Dendritic cell treated with granulocyte-macrophage colony-stimulating factor and Interleukin-4, amounts not matched to agents 40 ng/mL and 50 ng/mL, for 4 days (primary cell): ENCODE data around the gene KIRREL2.
"Not testable (repeated sequence)": the region's sequence is repeated elsewhere in the genome, so short reads cannot be mapped to it uniquely, and the experiment has no call there.

Experiments used
- H3K27ac Mint-ChIP-seq: one replicate; pipeline ENCODE4 v1.8.0; 2022; ENCODE audit warnings: mild to moderate bottlenecking, mixed read lengths
- H3K27me3 Mint-ChIP-seq: one replicate; pipeline ENCODE4 v1.8.0; 2022; ENCODE audit warnings: mild to moderate bottlenecking, mixed read lengths
- H3K36me3 Mint-ChIP-seq: one replicate; pipeline ENCODE4 v1.8.0; 2022; ENCODE audit warnings: low read depth, mixed read lengths
- H3K4me1 Mint-ChIP-seq: one replicate; pipeline ENCODE4 v1.8.0; 2022; ENCODE audit warnings: low read depth, mixed read lengths
- H3K4me3 Mint-ChIP-seq: one replicate; pipeline ENCODE4 v1.8.0; 2022; ENCODE audit warnings: mild to moderate bottlenecking, moderate library complexity, mixed read lengths
- H3K9me3 Mint-ChIP-seq: one replicate; pipeline ENCODE4 v1.8.0; 2022; ENCODE audit warnings: mixed read lengths
- intact Hi-C: fragments of 100-400 bp; cut with micrococcal nuclease; formaldehyde crosslinking; loops from one replicate; pipeline ENCODE4 v1.15.0; 2022

KIRREL2 gene

GRCh38 chr19:35833972-35834371 lies 22.7 kb upstream of the KIRREL2 start:
- H3K27ac Mint-ChIP-seq = no peak overlapping the region
- H3K4me1 Mint-ChIP-seq = no peaks in the 10 kb centered on the region
- H3K27me3 Mint-ChIP-seq = peaks cover 24% of the 10 kb centered on the region
- H3K9me3 Mint-ChIP-seq = no peaks in the 10 kb centered on the region
- no peaks in the 10 kb centered on the region for H3K36me3 Mint-ChIP-seq
- intact Hi-C loops = no loop called here
- no peak overlapping the region for H3K4me3 Mint-ChIP-seq

GRCh38 chr19:35836096-35836495 lies 20.6 kb upstream of the KIRREL2 start:
- H3K36me3 Mint-ChIP-seq, H3K9me3 Mint-ChIP-seq, intact Hi-C loops, H3K27ac Mint-ChIP-seq, H3K4me1 Mint-ChIP-seq, H3K4me3 Mint-ChIP-seq: not testable (repeated sequence)
- peaks cover 22% of the 10 kb centered on the region for H3K27me3 Mint-ChIP-seq

- no peak overlapping the region for H3K27ac Mint-ChIP-seq
- no peaks in the 10 kb centered on the region for H3K36me3 Mint-ChIP-seq
- intact Hi-C loops = no loop called here
- no peaks in the 10 kb centered on the region for H3K9me3 Mint-ChIP-seq
- peaks cover 16% of the 10 kb centered on the region for H3K4me1 Mint-ChIP-seq
- no peak overlapping the region for H3K4me3 Mint-ChIP-seq
- H3K27me3 Mint-ChIP-seq = peaks cover 49% of the 10 kb centered on the region
These were observed 14.6 kb upstream of the KIRREL2 start for GRCh38 chr19:35841961-35842595.

GRCh38 chr19:35842666-35843272 lies 13.9 kb upstream of the KIRREL2 start:
- Mint-ChIP-seq H3K4me3 (no peak overlapping the region), H3K27ac (no peak overlapping the region), H3K4me1 (peaks cover 16% of the 10 kb centered on the region), H3K27me3 (peaks cover 50% of the 10 kb centered on the region), H3K36me3 (no peaks in the 10 kb centered on the region), H3K9me3 (no peaks in the 10 kb centered on the region)
- intact Hi-C loops = no loop called here

GRCh38 chr19:35843676-35844481 lies 12.8 kb upstream of the KIRREL2 start:
- intact Hi-C loops = no loop called here
- Mint-ChIP-seq H3K4me3 (no peak overlapping the region), H3K27me3 (peaks cover 60% of the 10 kb centered on the region), H3K9me3 (no peaks in the 10 kb centered on the region), H3K27ac (no peak overlapping the region), H3K36me3 (no peaks in the 10 kb centered on the region), H3K4me1 (peaks cover 16% of the 10 kb centered on the region)

GRCh38 chr19:35844482-35845214 lies 12.1 kb upstream of the KIRREL2 start:
- Mint-ChIP-seq H3K27ac (no peak overlapping the region), H3K27me3 (peaks cover 64% of the 10 kb centered on the region), H3K9me3 (no peaks in the 10 kb centered on the region), H3K4me3 (peak overlapping the region; percentile 62), H3K36me3 (no peaks in the 10 kb centered on the region), H3K4me1 (peaks cover 16% of the 10 kb centered on the region)
- intact Hi-C loops = no loop called here

GRCh38 chr19:35845215-35846037 lies 11.3 kb upstream of the KIRREL2 start:
- peak overlapping the region; percentile 62 for H3K4me3 Mint-ChIP-seq
- no peaks in the 10 kb centered on the region for H3K36me3 Mint-ChIP-seq
- peaks cover 16% of the 10 kb centered on the region for H3K4me1 Mint-ChIP-seq
- intact Hi-C loops = no loop called here
- H3K9me3 Mint-ChIP-seq = no peaks in the 10 kb centered on the region
- peaks cover 64% of the 10 kb centered on the region for H3K27me3 Mint-ChIP-seq
- H3K27ac Mint-ChIP-seq = no peak overlapping the region

GRCh38 chr19:35846038-35846668 lies 10.6 kb upstream of the KIRREL2 start:
- Mint-ChIP-seq H3K27me3 (peaks cover 71% of the 10 kb centered on the region), H3K36me3 (no peaks in the 10 kb centered on the region), H3K4me1 (peaks cover 16% of the 10 kb centered on the region), H3K4me3 (no peak overlapping the region), H3K27ac (no peak overlapping the region), H3K9me3 (no peaks in the 10 kb centered on the region)
- intact Hi-C loops = no loop called here

- H3K4me3 Mint-ChIP-seq = no peak overlapping the region
- H3K27ac Mint-ChIP-seq = no peak overlapping the region
- H3K36me3 Mint-ChIP-seq = no peaks in the 10 kb centered on the region
- H3K9me3 Mint-ChIP-seq = no peaks in the 10 kb centered on the region
- intact Hi-C loops = no loop called here
- peaks cover 82% of the 10 kb centered on the region for H3K27me3 Mint-ChIP-seq
- peaks cover 16% of the 10 kb centered on the region for H3K4me1 Mint-ChIP-seq
These were observed 8.8 kb upstream of the KIRREL2 start for GRCh38 chr19:35847911-35848310.

- peaks cover 82% of the 10 kb centered on the region for H3K27me3 Mint-ChIP-seq
- H3K4me3 Mint-ChIP-seq = no peak overlapping the region
- no peak overlapping the region for H3K27ac Mint-ChIP-seq
- H3K4me1 Mint-ChIP-seq = peaks cover 16% of the 10 kb centered on the region
- no peaks in the 10 kb centered on the region for H3K9me3 Mint-ChIP-seq
- no peaks in the 10 kb centered on the region for H3K36me3 Mint-ChIP-seq
- intact Hi-C loops = no loop called here
These were observed 8.2 kb upstream of the KIRREL2 start for GRCh38 chr19:35848486-35848885.

GRCh38 chr19:35848919-35849505 lies 7.7 kb upstream of the KIRREL2 start:
- Mint-ChIP-seq H3K4me3 (no peak overlapping the region), H3K36me3 (no peaks in the 10 kb centered on the region), H3K9me3 (no peaks in the 10 kb centered on the region), H3K4me1 (peaks cover 15% of the 10 kb centered on the region), H3K27me3 (peaks cover 77% of the 10 kb centered on the region), H3K27ac (no peak overlapping the region)
- intact Hi-C loops = no loop called here

GRCh38 chr19:35851213-35852028 lies 5.3 kb upstream of the KIRREL2 start:
- H3K36me3 Mint-ChIP-seq = no peaks in the 10 kb centered on the region
- H3K4me1 Mint-ChIP-seq = no peaks in the 10 kb centered on the region
- peaks cover 76% of the 10 kb centered on the region for H3K27me3 Mint-ChIP-seq
- H3K27ac Mint-ChIP-seq = no peak overlapping the region
- H3K9me3 Mint-ChIP-seq = no peaks in the 10 kb centered on the region
- intact Hi-C loops = no loop called here
- H3K4me3 Mint-ChIP-seq = no peak overlapping the region
